ENCODE data around the gene TRIM71. TPM values are rescaled to one million over a fixed set of nuclear protein-coding genes. Genes with fewer than 3 reads are reported as not detected.

TRIM71 gene
- total RNA-seq, 1 experiment from 2014 or later = 0.18 TPM

- H3K27ac ChIP-seq (ENCODE audit: low read length) = no peak overlapping the region
- in situ Hi-C loops (cut with HindIII; ENCODE audit: low pct_unique_long_range_greater_than_20kb, low sequenced_read_pairs) = no loop called here
- POLR2A ChIA-PET = no interaction called here
- H3K36me3 ChIP-seq (ENCODE audit: control insufficient read depth, insufficient read depth, low read length) = no peaks in the 10 kb centered on the region
- no TSS peak for BruUV-seq (replicated peaks)
- no peak for DNase-seq (ENCODE audit: low read depth, low spot score)
- H3K4me3 ChIP-seq (ENCODE audit: low read depth in 2 of 2, low read length in 2 of 2) = no peak overlapping the region
- CTCF ChIA-PET = no interaction called here
- ATAC-seq = no peak
- H3K4me1 ChIP-seq (ENCODE audit: control insufficient read depth, insufficient read depth, low read length) = no peaks in the 10 kb centered on the region
- TF ChIP-seq POLR2AphosphoS5 (IDR thresholded peaks at IDR 0.05; ENCODE audit: low read depth, low read length) (no peak), TCF7L2 (IDR thresholded peaks at IDR 0.05; ENCODE audit: low read depth, low read length) (no peak), CTCF (IDR thresholded peaks at IDR 0.05) (no peak), REST (IDR thresholded peaks at IDR 0.05; ENCODE audit: insufficient read depth in 1 of 2, low read depth in 2 of 2, low read length in 1 of 2) (no peak), SIN3A (IDR thresholded peaks at IDR 0.05; ENCODE audit: borderline replicate concordance, insufficient read depth, low read depth, low read length) (no peak)
- H3K27me3 ChIP-seq (ENCODE audit: control insufficient read depth, insufficient read depth, low read length) = no peaks in the 10 kb centered on the region
- H3K9me3 ChIP-seq (ENCODE audit: control insufficient read depth, insufficient read depth, low read depth, low read length) = no peaks in the 10 kb centered on the region
- intact Hi-C loops (cut with micrococcal nuclease; ENCODE audit: unreplicated experiment) = no loop called here
Observed at GRCh38 chr3:32862247-32862935, 44.6 kb downstream of the TRIM71 start.

GRCh38 chr3:32862936-32863487, 45.2 kb downstream of the TRIM71 start:
- Histone ChIP-seq H3K27ac (ENCODE audit: low read length) (no peak overlapping the region), H3K9me3 (ENCODE audit: control insufficient read depth, insufficient read depth, low read depth, low read length) (no peaks in the 10 kb centered on the region), H3K4me3 (ENCODE audit: low read depth in 2 of 2, low read length in 2 of 2) (no peak overlapping the region), H3K27me3 (ENCODE audit: control insufficient read depth, insufficient read depth, low read length) (no peaks in the 10 kb centered on the region), H3K4me1 (ENCODE audit: control insufficient read depth, insufficient read depth, low read length) (no peaks in the 10 kb centered on the region), H3K36me3 (ENCODE audit: control insufficient read depth, insufficient read depth, low read length) (no peaks in the 10 kb centered on the region)
- ChIA-PET POLR2A (no interaction called here), CTCF (no interaction called here)
- intact Hi-C loops (cut with micrococcal nuclease; ENCODE audit: unreplicated experiment) = no loop called here
- DNase-seq (ENCODE audit: low read depth, low spot score) = no peak
- BruUV-seq (replicated peaks) = no TSS peak
- TF ChIP-seq REST (IDR thresholded peaks at IDR 0.05; ENCODE audit: insufficient read depth in 1 of 2, low read depth in 2 of 2, low read length in 1 of 2) (no peak), TCF7L2 (IDR thresholded peaks at IDR 0.05; ENCODE audit: low read depth, low read length) (no peak), POLR2AphosphoS5 (IDR thresholded peaks at IDR 0.05; ENCODE audit: low read depth, low read length) (no peak), CTCF (IDR thresholded peaks at IDR 0.05) (no peak), SIN3A (IDR thresholded peaks at IDR 0.05; ENCODE audit: borderline replicate concordance, insufficient read depth, low read depth, low read length) (no peak)
- in situ Hi-C loops (cut with HindIII; ENCODE audit: low pct_unique_long_range_greater_than_20kb, low sequenced_read_pairs) = no loop called here
- ATAC-seq = no peak

Measured in Panc1 (cell line).